ENCODE measurements around the gene SHF. TPM values are rescaled to one million over a fixed set of nuclear protein-coding genes. Genes with fewer than 3 reads are reported as not detected.
A peak's percentile ranks its signal among the peaks of the same experiment; 100 is the strongest.

Gene SHF
- total and polyA plus RNA-seq, 2 of the 8 experiments (the other 6 are each of a cell fraction or from before 2014, with no cell fraction given) = 13.1 to 26.7 TPM

GRCh38 chr15:45117308-45118130 lies 70.2 kb downstream of the SHF start:
- Histone ChIP-seq H3K56ac (replicated peaks; ENCODE audit: insufficient read length, low read depth, low read length) (no peak overlapping the region), H3K27me3 (replicated peaks in 1 of 4; ENCODE audit: control insufficient read depth in 3 of 4, extremely low read depth in 1 of 4, insufficient read depth in 3 of 4, low read length in 3 of 4) (peaks cover 54 to 65% (median 58%) of the 10 kb centered on the region in 4 experiments), H3K23me2 (ENCODE audit: low read depth, low read length) (peaks cover 6% of the 10 kb centered on the region; the same call in 1 of the 2 replicates), H3K18ac (ENCODE audit: extremely low read depth, low read length) (no peak overlapping the region), H4K20me1 (replicated peaks in 1 of 2; ENCODE audit: control insufficient read depth in 1 of 2, insufficient read depth in 2 of 2, low read length in 2 of 2) (peaks cover 21 to 39% of the 10 kb centered on the region in 2 experiments), H2AFZ (ENCODE audit: low read length) (no peak overlapping the region), H3K36me3 (ENCODE audit: control insufficient read depth in 2 of 4, insufficient read depth in 4 of 4, low read length in 3 of 4) (peaks cover 0 to 4% (median 0%) of the 10 kb centered on the region in 4 experiments; a peak in 1 of 8 replicates), H3K4me2 (ENCODE audit: insufficient read depth in 1 of 2, low read depth in 2 of 2, low read length in 2 of 2) (peak overlapping the region; percentile 4 to 65), H2BK5ac (ENCODE audit: low read depth, low read length) (no peak overlapping the region), H3K4me3 (ENCODE audit: extremely low read depth in 1 of 4, insufficient read depth in 2 of 4, low read depth in 3 of 4, low read length in 4 of 4) (peak overlapping the region in 3 of 4 experiments; percentile 21 to 54 (median 38); a peak in 4 of 8 replicates), H3K9ac (replicated peaks in 1 of 4; ENCODE audit: extremely low read depth in 1 of 4, low read depth in 3 of 4, low read length in 3 of 4) (no peak overlapping the region), H4K8ac (ENCODE audit: extremely low read depth, insufficient read depth, low read length) (no peak overlapping the region), H2BK20ac (ENCODE audit: low read length) (no peak overlapping the region), H3K4ac (replicated peaks; ENCODE audit: insufficient read length, low read depth, low read length) (no peak overlapping the region), H4K91ac (replicated peaks; ENCODE audit: insufficient read length, low read length) (no peak overlapping the region), H2BK15ac (ENCODE audit: low read length) (no peak overlapping the region), H3K79me1 (ENCODE audit: low read depth, low read length) (no peaks in the 10 kb centered on the region), H3K14ac (ENCODE audit: insufficient read length) (no peak overlapping the region), H3K27ac (ENCODE audit: low read depth, low read length) (no peak overlapping the region), H3K23ac (ENCODE audit: insufficient read length) (no peak overlapping the region), H2BK12ac (ENCODE audit: low read depth, low read length) (no peak overlapping the region; the same call in 1 of the 2 replicates), H3K4me1 (replicated peaks in 1 of 4; ENCODE audit: control insufficient read depth in 3 of 4, insufficient read depth in 4 of 4, low read length in 3 of 4) (peaks cover 0 to 23% (median 20%) of the 10 kb centered on the region in 4 experiments; a peak in 6 of 7 replicates), H3K9me3 (ENCODE audit: insufficient read depth in 2 of 2, low read depth in 1 of 2, low read length in 1 of 2) (no peaks in the 10 kb centered on the region; a peak in 1 of 4 replicates), H2BK120ac (replicated peaks; ENCODE audit: low read depth, low read length) (no peak overlapping the region), H4K5ac (ENCODE audit: insufficient read length, low read depth, low read length) (no peak overlapping the region), H2AK5ac (ENCODE audit: low read depth, low read length) (no peak overlapping the region), H3K79me2 (ENCODE audit: control insufficient read depth in 1 of 2, insufficient read depth in 2 of 2, low read length in 2 of 2) (no peaks in the 10 kb centered on the region)
- 25% methylated on average over 33 of the region's 33 CpGs; no CpG with 5 or more reads in 1 of the 2 experiments for WGBS, 2 experiments (ENCODE audit: extremely low coverage in 1 of 2, insufficient coverage in 1 of 2, insufficient read length in 1 of 2, insufficient replicate concordance in 2 of 2, low coverage in 1 of 2, low lambda C conversion rate in 2 of 2, missing lambda C conversion rate in 1 of 2)
- ChIA-PET CTCF (ENCODE audit: partially characterized antibody) (interaction anchor here (0.6 to 2.7 kb wide), 44 partner anchors 8 to 573 kb away, joined by 3 to 38 read pairs (median 4); partner anchors contain the start of genes DUOX1 and DUOXA1), POLR2A (ENCODE audit: partially characterized antibody) (interaction anchor here (1.1 kb wide), 1 partner anchor 38 kb away, joined by 3 read pairs; no protein-coding TSS in a partner anchor)
- no peak for DNase-seq (ENCODE audit: low read depth in 1 of 2, low spot score in 2 of 2)
- FAIRE-seq = no peak
- no peak for TF ChIP-seq CHD2 (IDR thresholded peaks at IDR 0.05; ENCODE audit: low read length)
- TF ChIP-seq TAF1 (IDR thresholded peaks at IDR 0.05; ENCODE audit: low read depth, low read length) = no peak
- no peak for TF ChIP-seq PHF8 (conservative IDR thresholded peaks at IDR 0.05; ENCODE audit: low read depth, low read length)
- peak; percentile 71 for TF ChIP-seq EZH2 (IDR thresholded peaks at IDR 0.05; ENCODE audit: low read depth, low read length, severe bottlenecking)
- 0 out of 2 replicates have a peak, but pooled peaks have one; percentile 2 for TF ChIP-seq TBP (IDR thresholded peaks at IDR 0.05; ENCODE audit: low read depth, low read length)
- TF ChIP-seq SUZ12 (IDR thresholded peaks at IDR 0.05; ENCODE audit: low read length) = peak; percentile 68
- TF ChIP-seq SIN3A (conservative IDR thresholded peaks at IDR 0.05 in 1 of 2, IDR thresholded peaks at IDR 0.05 in 1 of 2; ENCODE audit: low read depth in 1 of 2, low read length in 2 of 2) = no peak
- TF ChIP-seq ZNF274 (IDR thresholded peaks at IDR 0.05; ENCODE audit: borderline replicate concordance, extremely low read depth, low read length) = no peak
- TF ChIP-seq RNF2 (IDR thresholded peaks at IDR 0.05; ENCODE audit: borderline replicate concordance, low read depth, low read length, missing control alignments, poor library complexity, severe bottlenecking) = peak; percentile 65
- no peak for TF ChIP-seq HDAC6 (IDR thresholded peaks at IDR 0.05; ENCODE audit: low read depth, low read length)
